RWPE2 (cell line): Measurements from ENCODE around the gene PCNT.

ENCODE experiments used
- ATAC-seq: fragments of 200-7000 bp; cut with Tn5 transposase; 3 replicates; pipeline ENCODE4 v1.9.1; 2021; ENCODE audit warnings: low read depth
- DNase-seq: peaks from one replicate; pipeline ENCODE4 v3.0.0-alpha.2; 2020; ENCODE audit warnings: low spot score
- H3K27ac ChIP-seq: fragments of 450-650 bp; 2 replicates; pipeline ENCODE4 v1.5.1; 2017; ENCODE audit warnings: mild to moderate bottlenecking; ENCODE audit not compliant: poor library complexity, severe bottlenecking
- H3K27me3 ChIP-seq: fragments of 250-450 bp; sonication (Bioruptor Pico); 2 replicates; pipeline ENCODE4 v1.5.1; 2021; ENCODE audit warnings: mild to moderate bottlenecking, moderate library complexity; ENCODE audit not compliant: insufficient read depth, poor library complexity, severe bottlenecking
- H3K36me3 ChIP-seq: fragments of 250-450 bp; sonication (Bioruptor Pico); 2 replicates; pipeline ENCODE4 v1.5.1; 2020; ENCODE audit warnings: low read depth, mild to moderate bottlenecking, moderate library complexity
- H3K4me1 ChIP-seq: fragments of 250-450 bp; sonication (Bioruptor Pico); 2 replicates; pipeline ENCODE4 v1.5.1; 2021; ENCODE audit warnings: mild to moderate bottlenecking, moderate library complexity; ENCODE audit not compliant: insufficient read depth, poor library complexity, severe bottlenecking
- H3K4me3 ChIP-seq: fragments of 250-450 bp; sonication (Bioruptor Pico); 2 replicates; pipeline ENCODE4 v1.5.1; 2021; ENCODE audit warnings: mild to moderate bottlenecking, moderate library complexity; ENCODE audit not compliant: severe bottlenecking
- H3K9me3 ChIP-seq: fragments of 250-450 bp; sonication (Bioruptor Pico); 2 replicates; pipeline ENCODE4 v1.5.1; 2021; ENCODE audit warnings: mild to moderate bottlenecking, moderate library complexity; ENCODE audit not compliant: severe bottlenecking
- TF ChIP-seq, protein P1 (sequence below): fragments of 450-650 bp; IDR thresholded peaks from one replicate; pipeline ENCODE4 v1.5.1; 2017; ENCODE audit warnings: mild to moderate bottlenecking, moderate library complexity; ENCODE audit not compliant: poor library complexity, severe bottlenecking

The PCNT gene

GRCh38 chr21:46347791-46348381 is 23.9 kb downstream of the PCNT start:
- Histone ChIP-seq H3K4me3 (no peak overlapping the region), H3K9me3 (no peaks in the 10 kb centered on the region), H3K27me3 (no peaks in the 10 kb centered on the region), H3K4me1 (no peaks in the 10 kb centered on the region), H3K27ac (no peak overlapping the region), H3K36me3 (peaks cover 78% of the 10 kb centered on the region)
- DNase-seq (no peak), ATAC-seq (no peak)
- TF ChIP-seq, protein P1, sequence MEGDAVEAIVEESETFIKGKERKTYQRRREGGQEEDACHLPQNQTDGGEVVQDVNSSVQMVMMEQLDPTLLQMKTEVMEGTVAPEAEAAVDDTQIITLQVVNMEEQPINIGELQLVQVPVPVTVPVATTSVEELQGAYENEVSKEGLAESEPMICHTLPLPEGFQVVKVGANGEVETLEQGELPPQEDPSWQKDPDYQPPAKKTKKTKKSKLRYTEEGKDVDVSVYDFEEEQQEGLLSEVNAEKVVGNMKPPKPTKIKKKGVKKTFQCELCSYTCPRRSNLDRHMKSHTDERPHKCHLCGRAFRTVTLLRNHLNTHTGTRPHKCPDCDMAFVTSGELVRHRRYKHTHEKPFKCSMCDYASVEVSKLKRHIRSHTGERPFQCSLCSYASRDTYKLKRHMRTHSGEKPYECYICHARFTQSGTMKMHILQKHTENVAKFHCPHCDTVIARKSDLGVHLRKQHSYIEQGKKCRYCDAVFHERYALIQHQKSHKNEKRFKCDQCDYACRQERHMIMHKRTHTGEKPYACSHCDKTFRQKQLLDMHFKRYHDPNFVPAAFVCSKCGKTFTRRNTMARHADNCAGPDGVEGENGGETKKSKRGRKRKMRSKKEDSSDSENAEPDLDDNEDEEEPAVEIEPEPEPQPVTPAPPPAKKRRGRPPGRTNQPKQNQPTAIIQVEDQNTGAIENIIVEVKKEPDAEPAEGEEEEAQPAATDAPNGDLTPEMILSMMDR: no peak

GRCh38 chr21:46349134-46349760 is 25.3 kb downstream of the PCNT start:
- DNase-seq (no peak), ATAC-seq (no peak)
- H3K9me3 ChIP-seq: no peaks in the 10 kb centered on the region
- no peak overlapping the region for H3K27ac ChIP-seq
- no peaks in the 10 kb centered on the region for H3K27me3 ChIP-seq
- TF ChIP-seq, protein P1: no peak
- no peak overlapping the region for H3K4me3 ChIP-seq
- H3K4me1 ChIP-seq: no peaks in the 10 kb centered on the region
- peaks cover 91% of the 10 kb centered on the region for H3K36me3 ChIP-seq

DNA sequence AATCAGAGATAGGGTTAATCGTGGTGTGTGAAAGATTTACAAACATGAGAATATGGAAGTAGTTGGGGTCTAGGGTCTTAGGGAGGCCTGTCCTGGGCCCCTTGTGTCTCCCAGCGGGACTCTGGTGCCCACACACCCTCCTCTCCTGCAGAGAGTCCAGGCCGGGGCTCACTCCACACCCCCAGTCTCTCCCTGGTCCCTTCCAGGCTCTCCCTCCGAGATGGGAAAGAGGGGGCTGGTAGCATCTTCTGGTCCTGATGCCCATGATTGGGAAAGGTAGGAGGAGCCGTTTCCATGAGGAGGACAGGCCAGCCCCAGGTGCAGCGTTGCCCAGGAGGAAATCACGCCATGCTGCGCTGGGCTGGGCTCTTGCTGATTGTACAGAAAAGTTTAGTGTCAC is 26.6 kb downstream of the PCNT start:
- no peak for ATAC-seq
- Histone ChIP-seq H3K4me1 (no peaks in the 10 kb centered on the region), H3K27me3 (no peaks in the 10 kb centered on the region), H3K27ac (no peak overlapping the region), H3K9me3 (no peaks in the 10 kb centered on the region), H3K4me3 (no peak overlapping the region), H3K36me3 (peaks cover 92% of the 10 kb centered on the region)
- TF ChIP-seq, protein P1: no peak
- DNase-seq: no peak

- Histone ChIP-seq H3K27me3 (no peaks in the 10 kb centered on the region), H3K9me3 (no peaks in the 10 kb centered on the region), H3K4me1 (no peaks in the 10 kb centered on the region), H3K27ac (no peak overlapping the region), H3K36me3 (peaks cover 90% of the 10 kb centered on the region), H3K4me3 (no peak overlapping the region)
- no peak for ATAC-seq
- no peak for DNase-seq
- TF ChIP-seq, protein P1: no peak
Observed at GRCh38 chr21:46350981-46351380, 27.0 kb downstream of the PCNT start.
